Spleen (tissue), 11 donors: ENCODE data around the gene EZR. TPM values are rescaled to one million over a fixed set of nuclear protein-coding genes. Genes with fewer than 3 reads are reported as not detected.

Experiments
- DNase-seq: peaks from one replicate; pipeline ENCODE4 v3.0.0-alpha.2; 2020
- H3K27ac ChIP-seq, 8 donors: fragments of 200-600 bp; sonication (generic) in 7 of 8; 1 replicate in 4 of 8; 2 replicates in 4 of 8; pipeline versions ENCODE4 v1.5.0 to v1.8.0; 2016 to 2021; ENCODE audit warnings: inconsistent platforms in 4 of 8, mild to moderate bottlenecking in 4 of 8, moderate library complexity in 1 of 8
- H3K27me3 ChIP-seq, 7 donors: fragments of 200-600 bp; sonication (generic) in 6 of 7; replicated peaks in 1 of 7; 1 replicate in 4 of 7; 2 replicates in 3 of 7; pipeline versions ENCODE4 v1.5.0 to v1.8.0; 2016 to 2021; ENCODE audit warnings: inconsistent platforms in 3 of 7, mild to moderate bottlenecking in 1 of 7
- H3K36me3 ChIP-seq, 6 donors: fragments of 200-600 bp; sonication (generic) in 5 of 6; 1 replicate in 4 of 6; 2 replicates in 2 of 6; pipeline versions ENCODE4 v1.5.0 to v1.8.0; 2016 to 2021; ENCODE audit warnings: inconsistent platforms in 2 of 6
- H3K4me1 ChIP-seq, 6 donors: fragments of 200-600 bp; sonication (generic) in 5 of 6; 1 replicate in 3 of 6; 2 replicates in 3 of 6; pipeline versions ENCODE4 v1.5.0 to v1.8.0; 2016 to 2021; ENCODE audit warnings: inconsistent platforms in 3 of 6
- H3K4me3 ChIP-seq, 8 donors: fragments of 200-600 bp; sonication (generic) in 7 of 8; 1 replicate in 4 of 8; 2 replicates in 4 of 8; pipeline versions ENCODE4 v1.5.0 to v1.8.0; 2016 to 2021; ENCODE audit warnings: inconsistent platforms in 4 of 8, mild to moderate bottlenecking in 4 of 8, moderate library complexity in 2 of 8
- H3K9me3 ChIP-seq, 8 donors: fragments of 200-600 bp; sonication (generic) in 7 of 8; 1 replicate in 4 of 8; 2 replicates in 4 of 8; pipeline versions ENCODE4 v1.5.0 to v1.8.0; 2016 to 2021; ENCODE audit warnings: inconsistent platforms in 4 of 8
- POLR2A ChIP-seq, 3 donors: fragments of 450-650 bp; IDR thresholded peaks; one replicate each; pipeline ENCODE4 v1.5.1; 2017; ENCODE audit warnings: antibody characterized with exemption in 3 of 3, mild to moderate bottlenecking in 1 of 3
- POLR2AphosphoS5 ChIP-seq, 3 donors: sonication (generic); formaldehyde crosslinking; IDR thresholded peaks; one replicate each; pipeline ENCODE4 v1.5.1; 2017; ENCODE audit warnings: antibody characterized with exemption in 3 of 3
- WGBS, 5 donors: extraction: QIAGEN DNeasy Blood & Tissue Kit in 3 of 5; methylation state at CpG; one replicate each; pipeline versions ENCODE4 v1.1.5 to v1.1.7; 2013 to 2018; 5-methylcytosine and 5-hydroxymethylcytosine counted together
- intact Hi-C: fragments of 100-400 bp; cut with DNase I; formaldehyde crosslinking; loops from one replicate; pipeline ENCODE4 v1.15.0; 2023; ENCODE audit warnings: low total_unique reads
- polyA plus RNA-seq, 3 donors: library from polyadenylated mRNA; stranded (reverse); fragments of 200-250 nt; gene quantifications; one replicate each; pipeline ENCODE4 v1.2.1, GENCODE V29; 2013
- total RNA-seq, 7 donors: library from RNA; depleted of rRNA in 3 of 7; stranded (reverse); fragments of >200 nt in 3 of 7; fragmentation: NEBNext Ultra II Directional in 4 of 7; extraction: Animal tissue kit (Norgen Biotek cat#: 25700) in 4 of 7; gene quantifications; one replicate each; pipeline versions ENCODE4 v1.1.0 to v1.2.1, GENCODE V29; 2016 to 2021
- TF ChIP-seq, protein P1 (sequence below), 11 experiments: fragments of 200-600 bp in 7 of 11; fragments of 450-650 bp in 4 of 11; sonication (generic) in 4 of 11; IDR thresholded peaks in 8 of 11; conservative IDR thresholded peaks in 3 of 11; 1 replicate in 7 of 11; 2 replicates in 4 of 11; pipeline versions ENCODE4 v1.4.0 to v1.8.0; 2016 to 2021; ENCODE audit warnings: antibody characterized with exemption in 11 of 11, inconsistent platforms in 4 of 11, mild to moderate bottlenecking in 1 of 11
- donor health status: healthy with polysubstance abuse.
- donor health status: DM: no; HTN: no; CAD: no; lungs with moderate emphysema.
- donor health status: DM: no; HTN: no; CAD: no.
- donor health status: Bipolar disorder and iron deficiency.
- donor health status: healthy.
- donor health status: DM: no; HTN: no; CAD: no.
- donor health status: DM: yes; HTN: yes; CAD: no.

EZR gene
- total and polyA plus RNA-seq, 10 donors, result 78.0 to 153 (median 114) TPM

DNA sequence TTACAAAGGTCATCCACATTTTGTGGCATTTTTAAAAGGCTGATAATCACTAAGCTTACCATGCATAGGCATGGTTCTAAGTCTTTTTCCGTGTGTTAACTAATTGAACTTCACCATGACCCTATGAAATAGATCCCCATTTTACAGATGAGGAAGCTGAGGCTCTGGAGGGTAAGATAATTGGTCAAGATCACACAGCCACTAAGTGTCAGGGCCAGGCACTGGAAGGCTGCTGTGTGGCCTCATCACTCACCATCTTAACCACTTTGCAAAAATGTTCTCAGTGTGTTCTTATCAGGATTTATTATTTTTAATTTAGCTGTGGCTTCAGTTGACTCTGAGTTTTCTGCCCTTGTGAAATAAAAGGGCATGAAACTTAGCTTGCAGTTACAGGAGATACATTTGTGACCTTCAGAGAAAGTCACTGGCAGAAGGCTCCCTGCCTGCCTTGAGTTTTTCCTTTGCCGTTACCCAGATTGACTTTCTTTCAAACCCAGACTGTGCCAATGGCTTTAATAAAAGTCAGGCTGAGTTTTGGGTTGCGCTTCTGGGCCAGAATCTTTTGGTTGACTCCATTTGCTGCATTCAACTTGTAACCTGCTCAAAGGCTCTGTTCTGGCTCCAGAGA is 82.0 kb downstream of the EZR start:
- Histone ChIP-seq H3K27ac (no peak overlapping the region), H3K27me3 (no peaks in the 10 kb centered on the region), H3K9me3 (peaks cover 0 to 41% (median 33%) of the 10 kb centered on the region in 8 donors), H3K4me3 (no peak overlapping the region), H3K36me3 (peaks cover 0 to 80% (median 4%) of the 10 kb centered on the region in 6 donors), H3K4me1 (peaks cover 0 to 4% (median 0%) of the 10 kb centered on the region in 6 donors)
- intact Hi-C loops, result no loop called here
- WGBS, 5 donors, result 89 to 97% (median 92%) methylated on average over 3 of the region's 3 CpGs
- TF ChIP-seq POLR2AphosphoS5 (IDR thresholded peaks at IDR 0.05), result no peak
- TF ChIP-seq, protein P1, sequence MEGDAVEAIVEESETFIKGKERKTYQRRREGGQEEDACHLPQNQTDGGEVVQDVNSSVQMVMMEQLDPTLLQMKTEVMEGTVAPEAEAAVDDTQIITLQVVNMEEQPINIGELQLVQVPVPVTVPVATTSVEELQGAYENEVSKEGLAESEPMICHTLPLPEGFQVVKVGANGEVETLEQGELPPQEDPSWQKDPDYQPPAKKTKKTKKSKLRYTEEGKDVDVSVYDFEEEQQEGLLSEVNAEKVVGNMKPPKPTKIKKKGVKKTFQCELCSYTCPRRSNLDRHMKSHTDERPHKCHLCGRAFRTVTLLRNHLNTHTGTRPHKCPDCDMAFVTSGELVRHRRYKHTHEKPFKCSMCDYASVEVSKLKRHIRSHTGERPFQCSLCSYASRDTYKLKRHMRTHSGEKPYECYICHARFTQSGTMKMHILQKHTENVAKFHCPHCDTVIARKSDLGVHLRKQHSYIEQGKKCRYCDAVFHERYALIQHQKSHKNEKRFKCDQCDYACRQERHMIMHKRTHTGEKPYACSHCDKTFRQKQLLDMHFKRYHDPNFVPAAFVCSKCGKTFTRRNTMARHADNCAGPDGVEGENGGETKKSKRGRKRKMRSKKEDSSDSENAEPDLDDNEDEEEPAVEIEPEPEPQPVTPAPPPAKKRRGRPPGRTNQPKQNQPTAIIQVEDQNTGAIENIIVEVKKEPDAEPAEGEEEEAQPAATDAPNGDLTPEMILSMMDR (IDR thresholded peaks at IDR 0.05 in 8 of 11, conservative IDR thresholded peaks at IDR 0.05 in 3 of 11), result no peak
- no peak for TF ChIP-seq POLR2A (IDR thresholded peaks at IDR 0.05)
- DNase-seq, result no peak

DNA sequence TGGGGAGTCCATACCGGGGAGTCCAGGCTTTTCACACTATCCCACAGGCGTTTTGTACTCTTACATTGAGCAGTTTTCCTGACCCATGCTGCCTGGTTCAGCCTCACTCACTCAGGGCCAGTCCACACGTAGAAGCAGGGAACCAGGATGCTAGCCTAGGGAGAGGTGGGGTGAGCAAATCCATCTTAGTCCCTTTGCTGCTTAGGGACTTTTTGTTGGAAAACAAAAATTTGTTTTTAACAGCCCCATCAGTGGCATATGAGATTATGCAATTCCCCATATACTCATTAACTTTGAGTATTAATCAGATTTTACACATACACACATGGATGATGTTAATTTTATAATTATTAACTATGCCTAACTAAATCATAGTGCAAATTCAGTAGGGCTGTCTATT is 84.2 kb downstream of the EZR start:
- Histone ChIP-seq H3K4me3 (no peak overlapping the region), H3K27me3 (no peaks in the 10 kb centered on the region), H3K36me3 (peaks cover 0 to 80% (median 4%) of the 10 kb centered on the region in 6 donors), H3K9me3 (peaks cover 0 to 46% (median 36%) of the 10 kb centered on the region in 8 donors), H3K27ac (no peak overlapping the region), H3K4me1 (peaks cover 0 to 4% (median 0%) of the 10 kb centered on the region in 6 donors)
- no peak for TF ChIP-seq POLR2AphosphoS5 (IDR thresholded peaks at IDR 0.05)
- no peak for TF ChIP-seq POLR2A (IDR thresholded peaks at IDR 0.05)
- TF ChIP-seq, protein P1 (IDR thresholded peaks at IDR 0.05 in 8 of 11, conservative IDR thresholded peaks at IDR 0.05 in 3 of 11), result no peak
- WGBS, 5 donors, result 82 to 92% (median 89%) methylated on average over 3 of the region's 3 CpGs
- DNase-seq, result no peak
- intact Hi-C loops, result no loop called here

DNA sequence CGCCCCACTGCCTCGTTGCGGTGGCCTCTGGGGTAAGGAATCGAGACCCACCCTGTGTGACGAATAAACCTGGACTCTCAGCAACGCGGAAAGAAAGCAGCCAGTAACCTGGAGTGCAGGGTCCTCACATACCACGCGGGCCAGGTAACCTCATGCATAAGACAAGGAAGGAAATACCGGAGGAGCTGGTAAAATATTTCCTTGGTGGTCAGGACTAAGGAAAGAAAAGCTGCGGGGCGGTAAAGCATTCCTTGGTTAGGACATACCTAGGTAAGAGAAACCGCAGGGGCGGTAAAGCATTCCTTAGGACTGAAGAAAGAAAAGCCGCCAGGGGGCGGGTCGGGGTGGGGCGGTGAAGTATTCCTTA is 88.6 kb downstream of the EZR start:
- intact Hi-C loops, result no loop called here
- H3K4me1 ChIP-seq, result no peaks in the 10 kb centered on the region
- H3K36me3 ChIP-seq, result peaks cover 0 to 94% (median 12%) of the 10 kb centered on the region in 6 donors
- TF ChIP-seq POLR2AphosphoS5 (IDR thresholded peaks at IDR 0.05), result no peak
- no peak for TF ChIP-seq POLR2A (IDR thresholded peaks at IDR 0.05)
- TF ChIP-seq, protein P1 (IDR thresholded peaks at IDR 0.05 in 8 of 11, conservative IDR thresholded peaks at IDR 0.05 in 3 of 11), result no peak
- no peak overlapping the region for H3K4me3 ChIP-seq
- H3K27ac ChIP-seq, result no peak overlapping the region
- 95 to 97% (median 96%) methylated on average over 18 of the region's 18 CpGs for WGBS, 5 donors
- no peaks in the 10 kb centered on the region for H3K27me3 ChIP-seq
- H3K9me3 ChIP-seq, result peaks cover 0 to 33% (median 21%) of the 10 kb centered on the region in 8 donors
- DNase-seq, result no peak

DNA sequence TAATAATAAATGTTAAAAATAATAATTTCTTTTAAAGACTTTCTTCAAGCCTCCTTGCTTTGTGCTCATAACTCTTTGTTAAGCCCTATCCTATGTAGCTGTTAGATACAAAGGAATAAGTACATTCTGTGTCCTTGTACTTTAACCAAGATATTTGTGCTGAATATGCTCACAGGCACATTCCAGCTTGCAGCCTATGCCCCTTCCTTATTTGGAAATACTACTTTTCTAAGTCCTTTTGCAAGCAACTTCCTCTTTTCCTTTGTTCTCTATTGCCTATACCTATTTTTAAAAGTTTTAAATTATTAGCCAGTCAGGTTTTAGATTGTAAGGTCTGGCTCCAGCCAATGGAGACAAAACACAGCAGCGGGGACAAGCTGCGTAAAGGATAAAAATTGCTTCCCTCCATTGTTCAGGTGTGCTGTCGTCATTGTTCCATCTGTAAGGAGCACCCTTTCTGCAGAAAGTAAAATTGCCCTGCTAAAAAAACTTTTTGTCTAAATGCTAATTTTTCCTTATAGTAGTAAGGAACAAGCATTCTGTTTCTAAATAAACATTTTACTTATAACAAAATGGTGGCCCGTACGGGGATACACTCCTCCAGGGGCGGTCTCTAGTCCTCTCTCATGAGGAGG is 89.1 kb downstream of the EZR start:
- H3K9me3 ChIP-seq, result peaks cover 0 to 33% (median 21%) of the 10 kb centered on the region in 8 donors
- H3K4me3 ChIP-seq, result no peak overlapping the region
- intact Hi-C loops, result loop anchor here (10.0 kb wide), 1 partner anchor 55 kb away; no protein-coding TSS in a partner anchor
- no peak overlapping the region for H3K27ac ChIP-seq
- peaks cover 0 to 93% (median 12%) of the 10 kb centered on the region in 6 donors for H3K36me3 ChIP-seq
- TF ChIP-seq POLR2AphosphoS5 (IDR thresholded peaks at IDR 0.05), result no peak
- TF ChIP-seq POLR2A (IDR thresholded peaks at IDR 0.05), result no peak
- TF ChIP-seq, protein P1 (IDR thresholded peaks at IDR 0.05 in 8 of 11, conservative IDR thresholded peaks at IDR 0.05 in 3 of 11), result no peak
- no peaks in the 10 kb centered on the region for H3K27me3 ChIP-seq
- 95 to 98% (median 96%) methylated on average over 6 of the region's 6 CpGs for WGBS, 5 donors
- no peak for DNase-seq
- H3K4me1 ChIP-seq, result no peaks in the 10 kb centered on the region
